Measurements from ENCODE around the gene GPR17. TPM values are rescaled to one million over a fixed set of nuclear protein-coding genes. Genes with fewer than 3 reads are reported as not detected.

The GPR17 gene
- polyA plus RNA-seq, 1 donor (not counting 4 experiments of a cell fraction or from before 2014, with no cell fraction given): not detected

GRCh38 chr2:127701651-127702394, 55.9 kb downstream of the GPR17 start:
- Histone ChIP-seq H2AFZ (ENCODE audit: control insufficient read depth, low read length) (peak overlapping the region; percentile 46), H3K36me3 (ENCODE audit: control insufficient read depth in 2 of 2, extremely low read depth in 1 of 2, insufficient read depth in 2 of 2, low read length in 2 of 2) (peaks cover 3 to 6% of the 10 kb centered on the region in 2 experiments), H3K4me3 (ENCODE audit: control insufficient read depth in 2 of 3, extremely low read depth in 1 of 3, insufficient read depth in 2 of 3, low read depth in 1 of 3, low read length in 3 of 3) (peak overlapping the region; percentile 56 to 91 (median 75)), H3K27me3 (ENCODE audit: control insufficient read depth, extremely low read depth, insufficient read depth, low read length) (no peaks in the 10 kb centered on the region), H3K4me2 (ENCODE audit: control insufficient read depth, extremely low read depth, insufficient read depth, low read depth, low read length) (peak overlapping the region; percentile 97), H3K9me1 (ENCODE audit: control insufficient read depth, extremely low read depth, insufficient read depth, low read length) (no peaks in the 10 kb centered on the region), H3K4me1 (ENCODE audit: control insufficient read depth, extremely low read depth, insufficient read depth, low read length) (peaks cover 20% of the 10 kb centered on the region), H3K9ac (ENCODE audit: control insufficient read depth, extremely low read depth, insufficient read depth, low read length) (peak overlapping the region; percentile 80), H4K20me1 (ENCODE audit: control insufficient read depth, extremely low read depth, insufficient read depth, low read length) (no peaks in the 10 kb centered on the region), H3K79me2 (ENCODE audit: control insufficient read depth, insufficient read depth, low read length) (peaks cover 12% of the 10 kb centered on the region), H3K27ac (ENCODE audit: control insufficient read depth, insufficient read depth, low read length) (peak overlapping the region; percentile 85), H3K9me3 (ENCODE audit: control insufficient read depth, low read depth, low read length) (no peaks in the 10 kb centered on the region)
- dilution Hi-C loops (cut with MboI; ENCODE audit: extremely low pct_ligation_motif_present, low sequenced_read_pairs): no loop called here
- DNase-seq (ENCODE audit: low read depth, low spot score): no peak
- FAIRE-seq: no peak
- TF ChIP-seq CTCF (optimal IDR thresholded peaks at IDR 0.05 in 1 of 3, IDR thresholded peaks at IDR 0.05 in 1 of 3, conservative IDR thresholded peaks at IDR 0.05 in 1 of 3; ENCODE audit: extremely low read depth in 1 of 3, insufficient read depth in 2 of 3, low read length in 3 of 3) (peak in 2 of 3 experiments; percentile 19 to 40), EZH2 (IDR thresholded peaks at IDR 0.05; ENCODE audit: low read length) (no peak)

Other genes with a start within 250 kb of the GPR17 start
- 0.16 to 0.42 TPM (median 0.33 TPM) in 3 replicates for gene PROC, start 227.7 kb upstream of the GPR17 start, polyA plus RNA-seq
- 34.8 to 52.0 TPM (median 50.3 TPM) in 3 replicates for gene IWS1, start 119.7 kb upstream of the GPR17 start, polyA plus RNA-seq
- not detected in 3 replicates for gene MYO7B, start 110.5 kb upstream of the GPR17 start, polyA plus RNA-seq
- not detected in 3 replicates for gene LIMS2, start 29.4 kb downstream of the GPR17 start, polyA plus RNA-seq
- 1.8 to 2.4 TPM (median 2.3 TPM) in 3 replicates for gene SFT2D3, start 55.3 kb downstream of the GPR17 start, polyA plus RNA-seq
- gene WDR33, start 165.0 kb downstream of the GPR17 start, polyA plus RNA-seq: 25.4 to 44.5 TPM (median 26.5 TPM) in 3 replicates
- 8.3 to 27.3 TPM (median 15.3 TPM) in 3 replicates for gene POLR2D, start 212.0 kb downstream of the GPR17 start, polyA plus RNA-seq
- gene AMMECR1L, start 239.8 kb downstream of the GPR17 start, polyA plus RNA-seq: 12.6 to 23.0 TPM (median 16.8 TPM) in 3 replicates

All from keratinocyte (primary cell).